ENCODE data around the gene GRAMD2B.
A peak's percentile ranks its signal among the peaks of the same experiment; 100 is the strongest.

GRAMD2B gene

GRCh38 chr5:126525630-126526245 lies 102.5 kb downstream of the GRAMD2B start:
- no peaks in the 10 kb centered on the region for H3K36me3 Mint-ChIP-seq (ENCODE audit: low read depth)
- no peak for TF ChIP-seq CTCF (IDR thresholded peaks at IDR 0.05; ENCODE audit: unreplicated experiment in 3 of 3)
- peaks cover 21% of the 10 kb centered on the region for H3K4me1 Mint-ChIP-seq
- H3K4me3 Mint-ChIP-seq = no peak overlapping the region
- H3K27me3 Mint-ChIP-seq (ENCODE audit: low read depth) = no peaks in the 10 kb centered on the region
- peaks cover 13% of the 10 kb centered on the region for H3K9me3 Mint-ChIP-seq
- peak overlapping the region; percentile 64 to 89 (median 79) for H3K27ac Mint-ChIP-seq

DNA sequence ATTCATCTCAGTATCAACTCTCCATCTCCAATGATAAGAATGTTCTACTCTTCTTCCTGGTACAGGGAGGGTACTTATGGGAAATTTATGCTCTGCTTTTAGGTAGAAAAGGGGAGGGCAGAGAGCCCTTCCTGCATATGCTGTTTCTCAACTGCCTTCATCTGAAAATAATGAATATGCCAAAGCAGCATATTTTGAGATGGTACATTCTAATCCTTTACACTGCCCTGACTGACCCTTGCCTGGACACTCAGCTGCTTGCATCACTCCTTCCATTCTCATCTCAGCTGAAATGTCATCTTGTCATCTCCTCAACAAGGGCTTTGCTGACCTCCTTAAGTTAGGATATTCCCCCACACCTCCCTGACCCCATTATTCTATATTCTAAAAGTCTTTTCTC lies 103.3 kb downstream of the GRAMD2B start:
- Mint-ChIP-seq H3K4me1 (peaks cover 24% of the 10 kb centered on the region), H3K27me3 (ENCODE audit: low read depth) (no peaks in the 10 kb centered on the region), H3K9me3 (peaks cover 13% of the 10 kb centered on the region), H3K4me3 (no peak overlapping the region), H3K27ac (peak overlapping the region in 2 of 3 experiments; percentile 79 to 89), H3K36me3 (ENCODE audit: low read depth) (no peaks in the 10 kb centered on the region)
- TF ChIP-seq CTCF (IDR thresholded peaks at IDR 0.05; ENCODE audit: unreplicated experiment in 3 of 3) = no peak

GRCh38 chr5:126527158-126527557 lies 103.9 kb downstream of the GRAMD2B start:
- H3K4me1 Mint-ChIP-seq = peaks cover 31% of the 10 kb centered on the region
- peak overlapping the region in 1 of 3 experiments; percentile 79 for H3K27ac Mint-ChIP-seq
- H3K9me3 Mint-ChIP-seq = peaks cover 13% of the 10 kb centered on the region
- TF ChIP-seq CTCF (IDR thresholded peaks at IDR 0.05; ENCODE audit: unreplicated experiment in 3 of 3) = no peak
- no peaks in the 10 kb centered on the region for H3K27me3 Mint-ChIP-seq (ENCODE audit: low read depth)
- no peaks in the 10 kb centered on the region for H3K36me3 Mint-ChIP-seq (ENCODE audit: low read depth)
- no peak overlapping the region for H3K4me3 Mint-ChIP-seq

GRCh38 chr5:126527892-126528291 lies 104.7 kb downstream of the GRAMD2B start:
- no peaks in the 10 kb centered on the region for H3K27me3 Mint-ChIP-seq (ENCODE audit: low read depth)
- no peak overlapping the region for H3K4me3 Mint-ChIP-seq
- H3K36me3 Mint-ChIP-seq (ENCODE audit: low read depth) = no peaks in the 10 kb centered on the region
- H3K9me3 Mint-ChIP-seq = peaks cover 13% of the 10 kb centered on the region
- H3K27ac Mint-ChIP-seq = peak overlapping the region in 2 of 3 experiments; percentile 50 to 74
- H3K4me1 Mint-ChIP-seq = peaks cover 31% of the 10 kb centered on the region
- no peak for TF ChIP-seq CTCF (IDR thresholded peaks at IDR 0.05; ENCODE audit: unreplicated experiment in 3 of 3)

DNA sequence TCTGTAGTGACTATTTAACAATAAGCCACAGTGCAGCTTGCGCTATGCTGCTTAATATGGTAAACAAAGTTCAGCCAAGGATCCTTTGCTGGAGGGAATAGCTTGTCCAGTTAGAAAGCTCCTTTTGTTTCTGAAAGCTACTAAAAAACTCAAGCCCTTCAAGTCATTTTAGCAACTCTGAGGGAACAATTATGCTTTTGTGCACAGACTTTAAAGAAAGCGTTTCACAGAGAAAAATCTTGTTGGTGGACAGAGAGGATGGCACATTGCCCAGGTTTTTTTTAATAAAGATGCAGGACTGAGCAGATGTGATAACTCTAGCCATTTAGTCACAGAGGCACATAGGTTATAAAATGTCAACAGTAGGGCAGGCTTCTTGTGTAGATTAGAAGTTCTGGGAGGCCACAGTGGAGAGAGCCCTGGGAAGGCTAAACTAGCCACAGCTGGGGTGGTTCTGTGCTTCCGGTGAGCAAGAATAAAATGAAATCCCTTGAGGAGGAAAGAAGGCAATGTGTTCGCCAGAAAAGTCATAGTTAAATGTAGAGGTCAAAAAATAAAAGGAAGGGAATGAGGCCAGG lies 108.4 kb downstream of the GRAMD2B start:
- H3K27me3 Mint-ChIP-seq (ENCODE audit: low read depth) = peaks cover 4% of the 10 kb centered on the region
- no peak for TF ChIP-seq CTCF (IDR thresholded peaks at IDR 0.05; ENCODE audit: unreplicated experiment in 3 of 3)
- H3K36me3 Mint-ChIP-seq (ENCODE audit: low read depth) = peaks cover 5% of the 10 kb centered on the region
- H3K27ac Mint-ChIP-seq = peak overlapping the region; percentile 72 to 94 (median 92)
- H3K4me1 Mint-ChIP-seq = peaks cover 19% of the 10 kb centered on the region
- peaks cover 11% of the 10 kb centered on the region for H3K9me3 Mint-ChIP-seq
- peak overlapping the region in 2 of 3 experiments; percentile 7 to 18 for H3K4me3 Mint-ChIP-seq

- H3K9me3 Mint-ChIP-seq = no peaks in the 10 kb centered on the region
- H3K27me3 Mint-ChIP-seq (ENCODE audit: low read depth) = peaks cover 4% of the 10 kb centered on the region
- no peak for TF ChIP-seq CTCF (IDR thresholded peaks at IDR 0.05; ENCODE audit: unreplicated experiment in 3 of 3)
- H3K4me1 Mint-ChIP-seq = peaks cover 24% of the 10 kb centered on the region
- H3K27ac Mint-ChIP-seq = no peak overlapping the region
- no peak overlapping the region for H3K4me3 Mint-ChIP-seq
- peaks cover 5% of the 10 kb centered on the region for H3K36me3 Mint-ChIP-seq (ENCODE audit: low read depth)
Observed at GRCh38 chr5:126534553-126534952, 111.3 kb downstream of the GRAMD2B start.

All from nephron (organoid).